Measurements from ENCODE around the gene SART3. TPM values are rescaled to one million over a fixed set of nuclear protein-coding genes. Genes with fewer than 3 reads are reported as not detected.

SART3 gene
- total and polyA plus RNA-seq, 2 of the 13 experiments (the other 11 are each of a cell fraction or from before 2014, with no cell fraction given): 16.1 to 69.9 TPM

- Histone ChIP-seq H3K9me3 (ENCODE audit: low read length) (no peaks in the 10 kb centered on the region), H3K4me2 (ENCODE audit: low read depth, low read length) (no peak overlapping the region), H3K4me1 (ENCODE audit: insufficient read depth, low read length) (no peaks in the 10 kb centered on the region), H3K9ac (ENCODE audit: insufficient read depth, low read depth, low read length) (no peak overlapping the region), H3K27ac (ENCODE audit: extremely low read length, insufficient read depth, low read length) (no peak overlapping the region), H3K79me2 (ENCODE audit: insufficient read depth, low read length) (peaks cover 36% of the 10 kb centered on the region), H3K4me3 (replicated peaks in 1 of 3; ENCODE audit: insufficient read depth in 1 of 3, low read depth in 2 of 3, low read length in 3 of 3) (no peak overlapping the region), H3K36me3 (replicated peaks in 1 of 2; ENCODE audit: control insufficient read depth in 1 of 2, insufficient read depth in 2 of 2, low read length in 2 of 2) (peaks cover 20 to 76% of the 10 kb centered on the region in 2 experiments), H2AFZ (ENCODE audit: low read length) (no peak overlapping the region), H3K27me3 (ENCODE audit: control insufficient read depth in 1 of 2, insufficient read depth in 2 of 2, low read length in 2 of 2) (no peaks in the 10 kb centered on the region), H4K20me1 (ENCODE audit: insufficient read depth, low read length) (peaks cover 5% of the 10 kb centered on the region; the same call in 1 of the 2 replicates)
- ATAC-seq (no peak), DNase-seq (ENCODE audit: low spot score) (no peak), FAIRE-seq (no peak)
- in situ Hi-C loops (cut with HindIII; ENCODE audit: extremely low pct_ligation_motif_present, low pct_unique_long_range_greater_than_20kb) (no loop called here), intact Hi-C loops (cut with micrococcal nuclease; ENCODE audit: unreplicated experiment) (no loop called here)
- CTCF ChIA-PET (ENCODE audit: low intra/inter-chr PET ratio, low total read pairs): no interaction called here
- BruUV-seq (replicated peaks): no TSS peak
- TF ChIP-seq TRIM24 (CRISPR knock-in tag; IDR thresholded peaks at IDR 0.05): no peak
- 100% methylated on average over 4 of the region's 4 CpGs for WGBS (ENCODE audit: low lambda C conversion rate)
- POLR2A ChIA-PET: no interaction called here
Observed at GRCh38 chr12:108542320-108542719, 18.7 kb downstream of the SART3 start.

- Histone ChIP-seq H3K4me1 (ENCODE audit: insufficient read depth, low read length) (no peaks in the 10 kb centered on the region), H3K36me3 (replicated peaks in 1 of 2; ENCODE audit: control insufficient read depth in 1 of 2, insufficient read depth in 2 of 2, low read length in 2 of 2) (peaks cover 28 to 77% of the 10 kb centered on the region in 2 experiments)
- TF ChIP-seq SUZ12 (IDR thresholded peaks at IDR 0.05; ENCODE audit: low read depth, low read length) (no peak), ZNF260 (CRISPR knock-in tag; IDR thresholded peaks at IDR 0.05; ENCODE audit: borderline replicate concordance, low read depth) (no peak), ZNF644 (CRISPR knock-in tag; IDR thresholded peaks at IDR 0.05; ENCODE audit: low read depth) (no peak), ZNF543 (CRISPR knock-in tag; IDR thresholded peaks at IDR 0.05) (no peak), THAP11 (CRISPR knock-in tag; IDR thresholded peaks at IDR 0.05) (no peak), REL (CRISPR knock-in tag; conservative IDR thresholded peaks at IDR 0.05) (no peak), RFXANK (CRISPR knock-in tag; IDR thresholded peaks at IDR 0.05) (no peak), MTA3 (CRISPR knock-in tag; IDR thresholded peaks at IDR 0.05) (no peak), SMAD3 (CRISPR knock-in tag; IDR thresholded peaks at IDR 0.05) (no peak), ZNF17 (CRISPR knock-in tag; IDR thresholded peaks at IDR 0.05) (no peak), TBX2 (CRISPR knock-in tag; IDR thresholded peaks at IDR 0.05; ENCODE audit: borderline replicate concordance) (no peak), YY1 (IDR thresholded peaks at IDR 0.05; ENCODE audit: insufficient read depth, insufficient replicate concordance, low read depth, low read length) (no peak), ZNF891 (CRISPR knock-in tag; IDR thresholded peaks at IDR 0.05) (no peak), KDM1A (CRISPR knock-in tag; IDR thresholded peaks at IDR 0.05) (no peak)
- TF ChIP-seq, protein P1, sequence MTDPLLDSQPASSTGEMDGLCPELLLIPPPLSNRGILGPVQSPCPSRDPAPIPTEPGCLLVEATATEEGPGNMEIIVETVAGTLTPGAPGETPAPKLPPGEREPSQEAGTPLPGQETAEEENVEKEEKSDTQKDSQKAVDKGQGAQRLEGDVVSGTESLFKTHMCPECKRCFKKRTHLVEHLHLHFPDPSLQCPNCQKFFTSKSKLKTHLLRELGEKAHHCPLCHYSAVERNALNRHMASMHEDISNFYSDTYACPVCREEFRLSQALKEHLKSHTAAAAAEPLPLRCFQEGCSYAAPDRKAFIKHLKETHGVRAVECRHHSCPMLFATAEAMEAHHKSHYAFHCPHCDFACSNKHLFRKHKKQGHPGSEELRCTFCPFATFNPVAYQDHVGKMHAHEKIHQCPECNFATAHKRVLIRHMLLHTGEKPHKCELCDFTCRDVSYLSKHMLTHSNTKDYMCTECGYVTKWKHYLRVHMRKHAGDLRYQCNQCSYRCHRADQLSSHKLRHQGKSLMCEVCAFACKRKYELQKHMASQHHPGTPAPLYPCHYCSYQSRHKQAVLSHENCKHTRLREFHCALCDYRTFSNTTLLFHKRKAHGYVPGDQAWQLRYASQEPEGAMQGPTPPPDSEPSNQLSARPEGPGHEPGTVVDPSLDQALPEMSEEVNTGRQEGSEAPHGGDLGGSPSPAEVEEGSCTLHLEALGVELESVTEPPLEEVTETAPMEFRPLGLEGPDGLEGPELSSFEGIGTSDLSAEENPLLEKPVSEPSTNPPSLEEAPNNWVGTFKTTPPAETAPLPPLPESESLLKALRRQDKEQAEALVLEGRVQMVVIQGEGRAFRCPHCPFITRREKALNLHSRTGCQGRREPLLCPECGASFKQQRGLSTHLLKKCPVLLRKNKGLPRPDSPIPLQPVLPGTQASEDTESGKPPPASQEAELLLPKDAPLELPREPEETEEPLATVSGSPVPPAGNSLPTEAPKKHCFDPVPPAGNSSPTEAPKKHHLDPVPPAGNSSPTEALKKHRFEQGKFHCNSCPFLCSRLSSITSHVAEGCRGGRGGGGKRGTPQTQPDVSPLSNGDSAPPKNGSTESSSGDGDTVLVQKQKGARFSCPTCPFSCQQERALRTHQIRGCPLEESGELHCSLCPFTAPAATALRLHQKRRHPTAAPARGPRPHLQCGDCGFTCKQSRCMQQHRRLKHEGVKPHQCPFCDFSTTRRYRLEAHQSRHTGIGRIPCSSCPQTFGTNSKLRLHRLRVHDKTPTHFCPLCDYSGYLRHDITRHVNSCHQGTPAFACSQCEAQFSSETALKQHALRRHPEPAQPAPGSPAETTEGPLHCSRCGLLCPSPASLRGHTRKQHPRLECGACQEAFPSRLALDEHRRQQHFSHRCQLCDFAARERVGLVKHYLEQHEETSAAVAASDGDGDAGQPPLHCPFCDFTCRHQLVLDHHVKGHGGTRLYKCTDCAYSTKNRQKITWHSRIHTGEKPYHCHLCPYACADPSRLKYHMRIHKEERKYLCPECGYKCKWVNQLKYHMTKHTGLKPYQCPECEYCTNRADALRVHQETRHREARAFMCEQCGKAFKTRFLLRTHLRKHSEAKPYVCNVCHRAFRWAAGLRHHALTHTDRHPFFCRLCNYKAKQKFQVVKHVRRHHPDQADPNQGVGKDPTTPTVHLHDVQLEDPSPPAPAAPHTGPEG (CRISPR knock-in tag; IDR thresholded peaks at IDR 0.05): no peak
Observed at GRCh38 chr12:108538616-108539195, 22.3 kb downstream of the SART3 start.

More at GRCh38 chr12:108538616-108539195, 22.3 kb downstream of the SART3 start:
- ChIA-PET CTCF (ENCODE audit: low intra/inter-chr PET ratio, low total read pairs) (no interaction called here), POLR2A (no interaction called here)
- in situ Hi-C loops (cut with HindIII; ENCODE audit: extremely low pct_ligation_motif_present, low pct_unique_long_range_greater_than_20kb): no loop called here
- intact Hi-C loops (cut with micrococcal nuclease; ENCODE audit: unreplicated experiment): loop anchor here (10.0 kb wide), 1 partner anchor 784 kb away; no protein-coding TSS in a partner anchor
- 96% methylated on average over 10 of the region's 10 CpGs for WGBS (ENCODE audit: low lambda C conversion rate)
- H3K27ac ChIP-seq (ENCODE audit: extremely low read length, insufficient read depth, low read length): no peak overlapping the region
- ATAC-seq (no peak), FAIRE-seq (no peak), DNase-seq (ENCODE audit: low spot score) (no peak)
- no peak overlapping the region for H3K4me3 ChIP-seq (replicated peaks in 1 of 3; ENCODE audit: insufficient read depth in 1 of 3, low read depth in 2 of 3, low read length in 3 of 3)
- no peak overlapping the region for H3K4me2 ChIP-seq (ENCODE audit: low read depth, low read length)
- H3K9me3 ChIP-seq (ENCODE audit: low read length): no peaks in the 10 kb centered on the region
- no peak overlapping the region for H3K9ac ChIP-seq (ENCODE audit: insufficient read depth, low read depth, low read length)
- H3K27me3 ChIP-seq (ENCODE audit: control insufficient read depth in 1 of 2, insufficient read depth in 2 of 2, low read length in 2 of 2): no peaks in the 10 kb centered on the region
- H2AFZ ChIP-seq (ENCODE audit: low read length): no peak overlapping the region
- BruUV-seq (replicated peaks): no TSS peak
- H4K20me1 ChIP-seq (ENCODE audit: insufficient read depth, low read length): peaks cover 5% of the 10 kb centered on the region; the same call in 1 of the 2 replicates
- H3K79me2 ChIP-seq (ENCODE audit: insufficient read depth, low read length): peaks cover 26% of the 10 kb centered on the region

All from HepG2 (cell line).